HL-60 (cell line): ENCODE data around the gene PPP6R2.
"Not testable (repeated sequence)": the region's sequence is repeated elsewhere in the genome, so short reads cannot be mapped to it uniquely, and the experiment has no call there.

Source experiments
- DNase-seq, 2 experiments: peaks; one replicate each; pipeline ENCODE4 v3.0.0-alpha.2; 2010 to 2020; ENCODE audit warnings: low read depth in 1 of 2, low spot score in 1 of 2
- H3K27ac ChIP-seq: fragments of 250-450 bp; sonication (Bioruptor Pico); replicated peaks from 2 replicates; pipeline ENCODE4 v1.5.1; 2020; ENCODE audit warnings: mild to moderate bottlenecking, moderate library complexity
- H3K27me3 ChIP-seq: fragments of 250-450 bp; sonication (Bioruptor Pico); 2 replicates; pipeline ENCODE4 v1.5.1; 2021; ENCODE audit warnings: mild to moderate bottlenecking, moderate library complexity; ENCODE audit not compliant: insufficient read depth, poor library complexity, severe bottlenecking
- H3K4me3 ChIP-seq: replicated peaks from 2 replicates; pipeline ENCODE4 v1.5.1; 2011; ENCODE audit warnings: mild to moderate bottlenecking, control low read depth, low read length; ENCODE audit not compliant: insufficient read depth
- GABPA ChIP-seq: IDR thresholded peaks from 2 replicates; pipeline ENCODE4 v1.6.1; 2012; ENCODE audit warnings: low read depth
- POLR2AphosphoS5 ChIP-seq: IDR thresholded peaks from 2 replicates; pipeline ENCODE4 v1.6.1; 2012; ENCODE audit warnings: low read depth
- SPI1 ChIP-seq: IDR thresholded peaks from 2 replicates; pipeline ENCODE4 v1.6.1; 2012; ENCODE audit warnings: low read depth, mild to moderate bottlenecking, borderline replicate concordance
- TF ChIP-seq, protein P1 (sequence below): IDR thresholded peaks from one replicate; pipeline ENCODE4 v1.5.1; 2011; ENCODE audit warnings: low read length, control low read depth, inconsistent platforms; ENCODE audit not compliant: insufficient read depth
- TF ChIP-seq, protein P2 (sequence below): IDR thresholded peaks from 2 replicates; pipeline ENCODE4 v1.6.1; 2012; ENCODE audit warnings: low read depth; ENCODE audit not compliant: insufficient replicate concordance

PPP6R2 gene

DNA sequence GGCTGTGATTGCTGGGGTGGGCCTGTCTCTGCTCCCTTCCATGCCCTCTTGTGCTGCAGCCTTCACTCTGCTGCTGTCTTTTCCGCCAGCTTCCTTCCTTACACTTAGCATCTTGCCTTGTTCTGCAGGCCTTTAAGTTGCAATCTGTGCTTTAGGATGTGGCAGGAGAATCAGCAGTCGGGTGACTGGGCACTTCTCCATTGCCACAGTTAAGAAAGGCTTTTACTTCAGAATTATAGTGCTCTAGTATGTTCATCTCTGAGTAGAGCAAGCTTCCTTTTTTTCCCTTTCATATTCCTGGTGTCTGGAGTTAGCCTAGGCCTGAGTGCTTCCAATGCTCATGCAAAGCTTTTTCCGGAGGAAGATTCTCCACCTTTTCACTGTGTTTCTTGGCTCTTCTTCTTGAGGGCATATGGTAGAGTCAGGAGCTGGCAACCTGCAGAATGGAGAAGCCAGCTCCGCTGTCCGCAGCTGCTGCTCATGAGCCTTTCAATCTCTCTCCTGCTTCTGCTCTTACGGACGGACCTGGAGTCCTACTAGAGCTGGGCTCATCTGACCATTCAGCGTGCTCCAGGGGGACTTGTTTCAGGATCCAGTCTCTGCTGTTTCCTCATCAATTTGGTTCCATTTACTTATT, 20.2 kb downstream of the PPP6R2 start:
- no peak for DNase-seq
- no peak overlapping the region for H3K4me3 ChIP-seq
- H3K27ac ChIP-seq, result no peak overlapping the region

DNA sequence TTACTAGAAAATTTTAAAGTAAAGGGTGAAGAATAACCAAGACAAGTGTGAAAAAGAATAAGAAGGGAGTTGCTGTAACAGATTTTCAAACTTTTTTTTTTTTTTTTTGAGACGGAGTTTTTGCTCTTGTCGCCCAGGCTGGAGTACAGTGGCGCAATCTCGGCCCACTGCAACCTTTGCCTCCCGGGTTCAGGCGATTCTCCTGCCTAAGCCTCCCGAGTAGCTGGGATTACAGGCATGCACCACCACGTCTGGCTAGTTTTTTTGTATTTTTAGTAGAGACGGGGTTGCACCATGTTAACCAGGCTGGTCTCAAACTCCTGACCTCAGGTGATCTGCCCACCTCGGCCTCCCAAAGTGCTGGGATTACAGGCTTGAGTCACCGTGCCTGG, 20.7 kb downstream of the PPP6R2 start:
- H3K27ac ChIP-seq, H3K27me3 ChIP-seq, H3K4me3 ChIP-seq, DNase-seq: not testable (repeated sequence)

More for the DNA sequence above, 20.2 kb downstream of the PPP6R2 start:
- no peaks in the 10 kb centered on the region for H3K27me3 ChIP-seq
- TF ChIP-seq SPI1, result no peak
- TF ChIP-seq, protein P1, sequence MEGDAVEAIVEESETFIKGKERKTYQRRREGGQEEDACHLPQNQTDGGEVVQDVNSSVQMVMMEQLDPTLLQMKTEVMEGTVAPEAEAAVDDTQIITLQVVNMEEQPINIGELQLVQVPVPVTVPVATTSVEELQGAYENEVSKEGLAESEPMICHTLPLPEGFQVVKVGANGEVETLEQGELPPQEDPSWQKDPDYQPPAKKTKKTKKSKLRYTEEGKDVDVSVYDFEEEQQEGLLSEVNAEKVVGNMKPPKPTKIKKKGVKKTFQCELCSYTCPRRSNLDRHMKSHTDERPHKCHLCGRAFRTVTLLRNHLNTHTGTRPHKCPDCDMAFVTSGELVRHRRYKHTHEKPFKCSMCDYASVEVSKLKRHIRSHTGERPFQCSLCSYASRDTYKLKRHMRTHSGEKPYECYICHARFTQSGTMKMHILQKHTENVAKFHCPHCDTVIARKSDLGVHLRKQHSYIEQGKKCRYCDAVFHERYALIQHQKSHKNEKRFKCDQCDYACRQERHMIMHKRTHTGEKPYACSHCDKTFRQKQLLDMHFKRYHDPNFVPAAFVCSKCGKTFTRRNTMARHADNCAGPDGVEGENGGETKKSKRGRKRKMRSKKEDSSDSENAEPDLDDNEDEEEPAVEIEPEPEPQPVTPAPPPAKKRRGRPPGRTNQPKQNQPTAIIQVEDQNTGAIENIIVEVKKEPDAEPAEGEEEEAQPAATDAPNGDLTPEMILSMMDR, result no peak
- TF ChIP-seq POLR2AphosphoS5, result no peak
- no peak for TF ChIP-seq GABPA
- TF ChIP-seq, protein P2, sequence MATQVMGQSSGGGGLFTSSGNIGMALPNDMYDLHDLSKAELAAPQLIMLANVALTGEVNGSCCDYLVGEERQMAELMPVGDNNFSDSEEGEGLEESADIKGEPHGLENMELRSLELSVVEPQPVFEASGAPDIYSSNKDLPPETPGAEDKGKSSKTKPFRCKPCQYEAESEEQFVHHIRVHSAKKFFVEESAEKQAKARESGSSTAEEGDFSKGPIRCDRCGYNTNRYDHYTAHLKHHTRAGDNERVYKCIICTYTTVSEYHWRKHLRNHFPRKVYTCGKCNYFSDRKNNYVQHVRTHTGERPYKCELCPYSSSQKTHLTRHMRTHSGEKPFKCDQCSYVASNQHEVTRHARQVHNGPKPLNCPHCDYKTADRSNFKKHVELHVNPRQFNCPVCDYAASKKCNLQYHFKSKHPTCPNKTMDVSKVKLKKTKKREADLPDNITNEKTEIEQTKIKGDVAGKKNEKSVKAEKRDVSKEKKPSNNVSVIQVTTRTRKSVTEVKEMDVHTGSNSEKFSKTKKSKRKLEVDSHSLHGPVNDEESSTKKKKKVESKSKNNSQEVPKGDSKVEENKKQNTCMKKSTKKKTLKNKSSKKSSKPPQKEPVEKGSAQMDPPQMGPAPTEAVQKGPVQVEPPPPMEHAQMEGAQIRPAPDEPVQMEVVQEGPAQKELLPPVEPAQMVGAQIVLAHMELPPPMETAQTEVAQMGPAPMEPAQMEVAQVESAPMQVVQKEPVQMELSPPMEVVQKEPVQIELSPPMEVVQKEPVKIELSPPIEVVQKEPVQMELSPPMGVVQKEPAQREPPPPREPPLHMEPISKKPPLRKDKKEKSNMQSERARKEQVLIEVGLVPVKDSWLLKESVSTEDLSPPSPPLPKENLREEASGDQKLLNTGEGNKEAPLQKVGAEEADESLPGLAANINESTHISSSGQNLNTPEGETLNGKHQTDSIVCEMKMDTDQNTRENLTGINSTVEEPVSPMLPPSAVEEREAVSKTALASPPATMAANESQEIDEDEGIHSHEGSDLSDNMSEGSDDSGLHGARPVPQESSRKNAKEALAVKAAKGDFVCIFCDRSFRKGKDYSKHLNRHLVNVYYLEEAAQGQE, result no peak

DNA sequence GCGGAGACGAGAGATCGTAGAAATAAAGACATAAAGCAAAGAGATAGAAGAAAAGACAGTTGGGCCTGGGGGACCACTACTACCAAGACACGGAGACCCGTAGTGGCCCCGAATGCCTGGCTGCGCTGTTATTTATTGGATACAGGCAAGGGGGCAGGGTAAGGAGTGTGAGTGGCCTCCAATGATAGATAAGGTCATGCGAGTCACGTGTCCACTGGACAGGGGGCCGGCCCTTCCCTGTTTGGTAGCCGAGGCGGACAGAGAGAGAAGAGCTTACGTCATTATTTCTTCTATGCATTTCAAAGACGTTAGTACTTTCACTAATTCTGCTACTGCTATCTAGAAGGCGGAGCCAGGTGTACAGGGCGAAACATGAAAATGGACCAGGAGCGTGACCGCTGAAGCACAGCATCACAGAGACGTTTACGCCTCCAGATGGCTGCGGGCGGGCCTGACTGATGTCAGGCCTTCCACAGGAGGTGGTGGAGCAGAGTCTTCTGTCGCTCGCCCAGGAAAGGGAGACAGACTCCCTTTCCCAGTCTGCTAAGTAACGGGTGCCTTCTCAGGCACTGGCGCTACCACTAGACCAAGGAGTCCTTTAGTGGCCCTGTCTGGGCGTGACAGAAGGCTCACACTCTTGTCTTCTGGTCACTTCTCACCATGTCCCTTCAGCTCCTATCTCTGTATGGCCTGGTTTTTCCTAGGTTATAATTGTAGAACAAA, 24.8 kb downstream of the PPP6R2 start:
- H3K27me3 ChIP-seq, result no peaks in the 10 kb centered on the region
- no peak overlapping the region for H3K27ac ChIP-seq
- H3K4me3 ChIP-seq, result no peak overlapping the region
- no peak for DNase-seq
- TF ChIP-seq, protein P2, result no peak
- TF ChIP-seq, protein P1, result no peak
- no peak for TF ChIP-seq POLR2AphosphoS5
- no peak for TF ChIP-seq SPI1
- no peak for TF ChIP-seq GABPA

DNA sequence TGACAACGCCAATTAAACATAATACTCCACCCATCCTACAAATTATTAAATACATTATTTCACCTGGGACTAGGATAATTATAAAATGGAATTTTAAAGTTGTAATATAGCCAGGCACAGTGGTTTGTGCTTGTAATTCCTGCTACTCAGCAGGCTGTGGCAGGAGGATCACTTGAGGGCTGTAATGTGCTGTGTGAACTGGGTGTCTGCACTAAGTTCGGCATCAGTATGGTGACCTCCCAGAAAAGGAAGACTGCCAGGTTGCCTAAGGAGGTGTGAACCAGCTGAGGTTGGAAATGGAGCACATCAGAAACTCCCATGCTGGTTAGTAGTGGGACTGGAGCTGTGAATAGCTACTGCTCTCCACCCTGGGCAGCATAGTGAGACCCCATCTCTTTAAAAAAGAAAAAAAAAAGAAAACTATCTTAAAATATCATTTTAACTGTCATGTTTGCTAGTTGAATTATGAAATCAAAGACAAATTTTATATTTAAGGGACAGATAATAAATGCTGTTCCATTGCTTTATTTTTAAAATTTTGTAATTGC, 28.0 kb downstream of the PPP6R2 start:
- no peaks in the 10 kb centered on the region for H3K27me3 ChIP-seq
- no peak overlapping the region for H3K4me3 ChIP-seq
- no peak overlapping the region for H3K27ac ChIP-seq
- TF ChIP-seq, protein P2, result no peak
- TF ChIP-seq POLR2AphosphoS5 (no peak), SPI1 (no peak)
- no peak for DNase-seq
